GM15510 (cell line): ENCODE measurements around the gene CALHM2.

ENCODE experiments used
- POLR2A ChIP-seq: IDR thresholded peaks from 3 replicates; pipeline ENCODE4 v1.6.1; 2011; ENCODE audit warnings: borderline replicate concordance; ENCODE audit not compliant: insufficient read length; ENCODE audit errors: extremely low read depth

The CALHM2 gene

DNA sequence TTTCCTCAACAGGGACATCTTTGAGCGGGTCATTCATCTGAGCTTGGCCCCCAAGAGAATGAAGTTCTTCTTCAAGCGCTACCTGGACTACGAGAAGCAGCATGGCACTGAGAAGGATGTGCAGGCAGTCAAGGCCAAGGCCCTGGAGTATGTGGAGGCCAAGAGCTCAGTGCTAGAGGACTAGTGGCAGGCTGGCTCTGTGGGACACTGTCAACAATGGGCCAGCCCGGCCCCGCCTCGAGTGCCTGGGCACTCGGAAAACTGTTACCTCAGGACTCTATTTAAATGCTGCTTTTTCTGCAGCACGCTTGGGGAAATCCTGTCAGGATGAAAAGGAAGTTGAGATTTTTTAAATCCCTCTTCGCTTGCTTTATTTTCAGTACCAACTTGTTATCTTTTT, 6.8 kb downstream of the CALHM2 start:
- TF ChIP-seq POLR2A: no peak

DNA sequence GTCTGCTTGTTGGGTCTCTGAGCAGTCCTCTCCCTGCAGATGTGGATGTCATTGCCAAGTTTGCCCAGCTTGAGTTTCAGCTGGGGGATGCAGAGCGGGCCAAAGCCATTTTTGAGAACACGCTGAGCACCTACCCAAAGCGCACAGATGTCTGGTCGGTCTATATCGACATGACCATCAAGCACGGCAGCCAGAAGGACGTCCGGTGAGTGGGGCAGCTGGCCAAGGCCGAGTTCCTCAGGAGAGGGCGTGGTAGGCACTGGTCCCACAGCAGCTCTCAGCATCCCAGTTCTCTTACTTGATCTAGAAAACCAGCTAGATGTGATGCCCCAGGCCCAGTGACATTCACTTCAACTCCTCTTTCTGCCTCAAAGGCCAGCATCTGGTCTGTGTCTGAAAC, 7.7 kb downstream of the CALHM2 start:
- TF ChIP-seq POLR2A: no peak

DNA sequence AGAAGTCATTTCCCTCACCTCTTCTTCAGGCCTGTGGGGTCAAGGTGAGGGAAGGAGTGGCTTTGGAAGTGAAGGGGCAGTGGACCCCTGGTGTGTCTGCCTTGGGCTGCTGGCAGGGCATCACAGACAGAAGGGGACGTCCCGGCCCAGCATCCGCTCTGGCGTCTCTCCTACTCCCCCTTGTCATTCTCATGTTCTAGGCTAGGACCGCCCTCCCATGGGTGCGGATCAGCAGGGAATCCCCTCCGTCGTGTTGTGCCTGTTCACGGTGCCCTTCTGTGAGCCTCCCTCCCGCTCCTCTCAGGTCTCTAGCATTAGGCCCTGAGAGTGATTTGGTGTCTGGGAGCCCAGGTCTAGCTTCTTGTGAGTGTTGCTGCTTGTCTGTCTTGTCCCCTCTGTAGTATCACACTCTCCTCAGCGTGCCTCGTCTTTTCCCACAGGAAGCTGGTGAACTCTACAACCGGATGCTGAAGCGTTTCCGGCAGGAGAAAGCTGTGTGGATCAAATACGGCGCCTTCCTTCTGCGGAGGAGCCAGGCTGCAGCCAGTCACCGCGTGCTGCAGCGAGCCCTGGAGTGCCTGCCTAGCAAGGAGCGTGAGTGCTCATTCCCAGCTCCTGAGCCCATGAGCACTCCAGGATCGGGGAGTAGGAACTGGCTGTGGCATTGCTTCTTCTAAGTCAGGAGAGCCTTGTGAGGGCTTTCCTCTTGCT, 8.5 kb downstream of the CALHM2 start:
- no peak for TF ChIP-seq POLR2A

DNA sequence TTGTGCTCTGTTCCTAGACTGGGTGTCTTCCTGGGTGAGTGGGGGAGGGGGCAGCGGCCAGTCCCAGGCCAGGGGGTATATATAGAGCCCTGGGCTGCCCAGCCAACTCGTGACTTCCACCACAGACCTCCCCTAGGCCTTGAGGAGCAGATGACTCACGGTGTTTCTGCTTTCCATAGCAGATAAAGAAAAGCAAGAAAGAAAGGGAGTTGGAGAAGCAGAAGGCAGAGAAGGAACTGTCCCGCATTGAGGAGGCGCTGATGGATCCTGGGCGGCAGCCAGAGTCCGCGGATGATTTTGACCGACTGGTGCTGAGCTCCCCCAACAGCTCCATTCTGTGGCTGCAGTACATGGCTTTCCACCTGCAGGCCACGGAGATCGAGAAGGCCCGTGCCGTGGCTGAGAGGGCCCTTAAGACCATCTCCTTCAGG, 10.1 kb downstream of the CALHM2 start:
- TF ChIP-seq POLR2A: no peak

DNA sequence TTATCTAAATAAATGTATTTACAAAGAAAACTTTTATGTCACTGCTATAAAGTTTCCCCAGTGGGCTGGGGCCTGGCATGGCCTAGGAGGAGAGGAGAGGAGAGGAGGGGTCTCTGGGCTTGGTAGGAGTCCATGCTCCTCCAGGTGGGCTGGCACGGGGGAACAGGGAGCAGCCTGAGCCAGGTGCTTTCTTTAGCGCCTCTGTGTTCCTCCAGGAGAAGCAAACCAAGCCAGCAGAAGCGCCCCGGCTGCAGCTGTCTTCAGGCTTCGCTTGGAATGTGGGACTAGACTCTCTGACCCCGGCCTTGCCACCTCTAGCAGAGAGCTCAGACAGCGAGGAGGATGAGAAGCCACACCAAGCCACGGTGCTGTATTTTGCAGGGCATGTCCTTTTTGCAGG, 10.6 kb downstream of the CALHM2 start:
- no peak for TF ChIP-seq POLR2A

DNA sequence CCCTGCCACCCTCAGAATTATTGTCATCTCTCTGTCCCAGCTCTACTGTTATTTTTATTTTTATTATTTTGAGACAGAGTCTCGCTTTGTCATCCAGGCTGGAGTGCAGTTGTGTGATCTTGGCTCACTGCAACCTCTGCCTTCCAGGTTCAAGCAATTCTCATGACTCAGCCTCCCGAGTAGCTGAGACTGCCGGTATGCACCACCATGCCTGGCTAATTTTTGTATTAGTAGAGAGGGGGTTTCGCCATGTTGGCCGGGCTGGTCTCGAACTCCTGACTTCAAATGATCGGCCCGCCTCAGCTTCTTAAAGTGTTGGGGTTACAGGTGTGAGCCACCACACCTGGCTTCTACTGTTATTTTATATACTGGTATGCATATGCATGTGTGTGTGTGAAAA, 11.0 kb downstream of the CALHM2 start:
- no peak for TF ChIP-seq POLR2A

DNA sequence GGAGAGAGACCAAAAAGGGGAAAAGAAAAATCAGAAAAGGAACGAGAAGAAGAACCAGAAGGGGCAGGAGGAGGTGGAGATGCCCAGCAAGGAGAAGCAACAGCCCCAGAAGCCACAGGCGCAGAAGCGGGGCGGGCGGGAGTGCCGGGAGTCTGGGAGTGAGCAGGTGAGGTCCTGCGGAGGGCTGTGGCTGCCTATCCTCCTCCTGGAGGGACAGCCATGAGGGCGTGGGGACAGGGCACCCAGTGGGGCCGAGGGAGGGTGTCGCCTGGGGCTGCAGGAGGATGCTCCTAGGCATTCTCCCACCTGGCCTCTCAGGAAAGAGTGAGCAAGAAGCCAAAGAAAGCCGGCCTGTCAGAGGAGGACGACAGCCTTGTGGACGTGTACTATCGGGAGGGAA, 11.8 kb downstream of the CALHM2 start:
- TF ChIP-seq POLR2A: no peak

DNA sequence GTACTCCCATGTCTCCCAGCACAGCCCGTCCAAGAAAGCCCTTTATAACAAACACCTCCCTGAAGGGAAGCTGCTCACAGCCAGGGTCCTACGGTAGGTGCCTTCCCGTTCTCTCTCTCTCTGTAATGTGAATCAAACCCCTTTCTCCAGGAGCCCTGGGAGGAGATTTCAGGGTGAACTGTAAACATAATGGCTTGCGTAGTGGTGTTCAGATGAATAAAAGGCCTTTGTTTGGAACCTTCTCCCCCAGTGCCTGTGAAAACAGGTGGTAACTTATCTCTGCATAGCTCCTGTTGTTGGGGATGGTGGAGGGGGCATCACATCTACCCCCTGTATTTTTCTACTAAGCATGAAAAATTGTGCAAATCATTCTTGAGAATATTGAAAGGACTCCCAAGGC, 12.4 kb downstream of the CALHM2 start:
- TF ChIP-seq POLR2A: no peak

DNA sequence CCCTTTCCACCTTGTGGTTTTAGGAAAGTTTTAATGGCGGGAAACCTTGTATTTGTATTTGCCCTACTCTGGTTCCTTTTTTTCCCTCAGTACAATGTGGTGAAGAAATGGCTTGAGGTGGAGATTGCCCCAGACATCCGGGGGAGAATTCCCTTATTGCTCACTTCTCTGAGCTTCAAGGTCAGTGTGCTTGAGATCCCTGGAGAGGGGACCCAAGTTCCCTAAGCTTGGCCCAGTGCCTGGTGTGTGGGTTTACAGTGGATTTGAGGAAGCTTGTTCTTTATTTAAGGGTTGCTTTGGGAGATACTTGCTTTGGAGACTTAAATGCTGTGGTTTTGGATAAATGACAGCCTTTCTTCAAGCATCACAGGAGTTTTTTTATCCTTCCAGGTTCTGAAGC, 18.3 kb downstream of the CALHM2 start:
- no peak for TF ChIP-seq POLR2A

DNA sequence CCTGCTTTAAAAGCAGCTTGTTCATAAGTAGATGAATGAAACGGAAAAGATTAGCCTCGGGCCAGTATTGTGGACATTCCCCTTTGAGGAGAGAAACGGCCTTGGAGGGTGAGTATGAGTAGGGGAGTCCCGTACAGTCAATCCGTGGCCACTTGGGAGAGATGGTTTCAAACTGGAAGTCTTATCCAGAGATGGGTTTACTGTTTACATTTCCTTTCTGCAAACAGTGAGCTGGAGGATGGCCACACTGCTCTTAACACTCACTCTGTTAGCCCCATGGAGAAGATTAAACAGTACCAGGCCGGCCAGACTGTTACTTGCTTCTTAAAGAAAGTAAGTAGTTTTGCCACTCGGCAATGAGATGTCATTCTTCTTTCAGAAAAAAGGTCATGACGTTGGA, 20.3 kb downstream of the CALHM2 start:
- no peak for TF ChIP-seq POLR2A

DNA sequence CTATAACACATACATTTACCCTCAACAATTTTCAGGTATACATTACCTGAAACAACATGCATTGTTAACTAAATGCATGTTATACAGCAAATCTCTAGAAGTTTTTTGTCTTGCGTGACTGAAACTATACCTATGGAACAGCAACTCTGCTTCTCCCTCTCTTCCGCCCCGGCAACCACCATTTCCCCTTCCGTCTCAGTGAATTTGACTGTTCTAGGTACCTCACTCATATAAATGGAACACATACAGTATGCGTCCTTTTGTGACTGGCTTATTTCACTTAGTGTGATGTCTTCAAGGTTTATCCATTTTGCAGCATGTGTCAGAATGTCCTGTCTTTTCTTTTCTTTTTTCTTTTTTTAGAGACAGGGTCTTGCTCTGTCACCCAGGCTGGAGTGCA, 22.5 kb downstream of the CALHM2 start:
- TF ChIP-seq POLR2A: no peak

DNA sequence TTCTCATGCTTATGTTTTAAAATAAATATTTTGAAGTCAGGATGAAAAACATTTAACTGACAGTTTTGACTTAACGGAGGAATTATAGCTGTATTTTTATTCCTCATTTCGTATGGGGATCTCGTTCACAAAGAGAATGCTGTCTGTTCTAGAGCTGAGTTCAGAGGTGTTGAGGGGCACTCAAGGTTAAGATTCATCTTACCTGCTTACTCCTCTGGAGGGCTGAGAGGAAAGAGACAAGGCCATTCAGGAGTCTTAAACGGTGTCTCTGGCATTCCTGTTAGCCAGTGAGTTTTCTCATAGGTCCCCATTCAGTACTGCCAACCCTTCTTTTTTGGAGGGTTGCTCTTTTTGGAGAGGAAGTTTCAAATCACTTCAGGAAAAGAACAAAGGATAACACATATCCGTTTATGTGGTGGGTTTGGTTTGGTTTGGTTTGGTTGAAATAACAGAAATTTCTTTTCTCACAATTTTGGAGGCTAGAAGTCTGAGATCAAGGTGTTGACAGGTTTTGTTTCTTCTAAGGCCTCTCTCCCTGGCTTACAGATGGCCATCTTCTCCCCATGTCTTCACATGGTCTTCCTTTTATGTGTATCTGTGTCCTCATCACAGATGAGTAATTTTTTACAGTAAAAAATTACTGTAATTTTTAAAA, 23.1 kb downstream of the CALHM2 start:
- no peak for TF ChIP-seq POLR2A

DNA sequence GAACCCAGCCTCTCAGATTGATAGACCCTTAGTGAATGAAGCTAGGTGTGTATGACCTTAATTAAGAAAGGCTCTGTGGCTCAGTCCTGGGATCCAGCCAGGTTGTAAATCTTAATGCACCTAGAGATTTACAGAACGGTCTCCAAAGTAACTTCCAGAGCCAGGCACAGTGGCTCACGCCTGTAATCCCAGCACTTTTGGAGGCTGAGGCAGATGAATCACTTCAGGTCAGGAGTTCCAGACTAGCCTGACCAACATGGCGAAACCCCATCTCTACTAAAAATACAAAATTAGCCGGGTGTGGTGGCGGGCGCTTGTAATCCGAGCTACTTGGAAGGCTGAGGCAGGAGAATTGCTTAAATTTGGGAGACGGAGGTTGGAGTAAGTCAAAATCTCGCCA, 24.3 kb downstream of the CALHM2 start:
- TF ChIP-seq POLR2A: no peak

DNA sequence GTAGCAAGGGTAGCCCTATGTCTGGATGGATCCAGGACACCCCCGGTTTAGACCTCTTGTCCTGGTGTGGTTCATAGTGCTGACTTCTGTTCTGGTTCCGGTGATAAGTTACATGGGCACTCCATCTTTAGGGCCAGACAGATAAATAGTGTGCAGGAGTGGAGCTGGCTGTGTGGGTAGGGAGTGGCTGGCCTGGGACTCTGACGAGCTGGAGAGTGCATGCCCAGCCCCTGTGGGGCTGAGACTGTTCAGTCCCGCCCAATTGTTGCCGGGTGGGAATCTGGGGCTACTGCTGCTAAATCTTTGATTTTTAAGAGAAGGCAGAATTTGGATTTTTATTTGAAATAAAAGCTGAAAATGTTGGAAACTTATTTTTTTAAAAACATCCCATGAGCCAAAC, 28.4 kb downstream of the CALHM2 start:
- TF ChIP-seq POLR2A: no peak

DNA sequence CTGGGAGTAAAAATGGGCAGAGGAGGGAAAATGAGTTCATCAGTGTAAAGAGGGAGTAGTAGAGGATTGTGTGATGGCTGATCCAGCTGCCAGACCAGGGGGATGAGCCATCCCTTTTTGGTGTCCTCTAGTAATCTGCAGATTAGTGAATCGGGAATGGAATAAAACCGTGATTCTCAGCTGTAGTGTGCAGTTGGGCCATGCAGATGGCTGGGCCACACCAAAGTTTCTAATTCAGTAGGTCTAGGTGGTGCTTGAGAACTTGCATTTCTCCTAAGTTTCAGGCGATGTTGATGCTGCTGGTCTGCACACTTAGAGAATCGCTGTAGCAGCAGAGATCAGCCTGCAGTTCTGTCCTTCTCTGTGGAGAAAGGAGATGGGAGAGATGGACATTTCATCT, 33.1 kb downstream of the CALHM2 start:
- no peak for TF ChIP-seq POLR2A

DNA sequence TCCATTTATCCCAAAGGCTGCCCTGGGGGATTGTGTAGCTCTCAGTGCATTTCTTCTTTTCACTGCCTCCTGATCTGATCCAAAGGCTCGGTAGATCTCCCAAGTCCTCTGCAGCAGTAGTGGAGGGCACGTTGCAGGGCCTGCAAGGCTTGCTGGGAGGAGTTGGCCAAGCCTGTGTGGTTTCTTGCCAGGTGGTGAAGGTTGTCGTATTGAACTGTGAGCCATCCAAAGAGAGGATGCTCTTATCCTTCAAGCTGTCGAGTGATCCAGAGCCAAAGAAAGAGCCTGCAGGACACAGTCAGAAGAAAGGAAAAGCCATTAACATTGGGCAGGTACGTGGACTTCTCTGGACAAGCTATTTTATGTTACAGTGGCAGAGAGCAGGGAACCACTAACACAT, 34.6 kb downstream of the CALHM2 start:
- no peak for TF ChIP-seq POLR2A
